Naive thymus-derived CD4-positive, alpha-beta T cell (primary cell): ENCODE measurements around the gene TRMT112. TPM values are rescaled to one million over a fixed set of nuclear protein-coding genes. Genes with fewer than 3 reads are reported as not detected.

Source experiments
- ATAC-seq: fragments of 150-1000 bp; cut with Tn5 transposase; 2 replicates; pipeline ENCODE4 v1.10.0; 2021; ENCODE audit warnings: mild to moderate bottlenecking, moderate library complexity
- CTCF ChIA-PET: fragments of 350-600 bp; sonication (Branson Sonifier 250); formaldehyde crosslinking; loops from one replicate; lab custom pipeline; 2021; ENCODE audit warnings: antibody characterized with exemption; lab: Charles Lee
- POLR2A ChIA-PET: fragments of 350-600 bp; sonication (Branson Sonifier 250); formaldehyde crosslinking; loops from one replicate; lab custom pipeline; 2021; ENCODE audit warnings: antibody characterized with exemption, inconsistent platforms; lab: Charles Lee
- DNase-seq, 9 donors: peaks; one replicate each; pipeline versions ENCODE4 v3.0.0 to v3.0.0-alpha.2; 2020 to 2022; ENCODE audit warnings: mixed read lengths in 1 of 9
- H3K27ac ChIP-seq: one replicate; pipeline ENCODE4 v1.7.0; 2013; ENCODE audit warnings: mild to moderate bottlenecking, low read depth, low read length, moderate library complexity
- H3K27me3 ChIP-seq, 2 donors: one replicate each; pipeline ENCODE4 v1.7.0; 2013; ENCODE audit warnings: low read length in 2 of 2, mild to moderate bottlenecking in 2 of 2, moderate library complexity in 2 of 2; ENCODE audit not compliant: control insufficient read depth in 2 of 2, insufficient read depth in 2 of 2
- H3K36me3 ChIP-seq, 3 experiments: 1 replicate in 2 of 3; 2 replicates in 1 of 3; pipeline ENCODE4 v1.7.0; 2013; ENCODE audit warnings: low read length in 3 of 3, mild to moderate bottlenecking in 3 of 3, moderate library complexity in 1 of 3; ENCODE audit not compliant: insufficient read depth in 3 of 3, control insufficient read depth in 2 of 3
- H3K4me1 ChIP-seq, 2 donors: one replicate each; pipeline ENCODE4 v1.7.0; 2013; ENCODE audit warnings: low read length in 2 of 2, mild to moderate bottlenecking in 2 of 2, moderate library complexity in 1 of 2; ENCODE audit not compliant: control insufficient read depth in 2 of 2, insufficient read depth in 2 of 2
- H3K4me3 ChIP-seq: 2 replicates; pipeline ENCODE4 v1.7.0; 2013; ENCODE audit warnings: mild to moderate bottlenecking, low read length
- H3K9me3 ChIP-seq, 3 experiments: 1 replicate in 2 of 3; 2 replicates in 1 of 3; pipeline ENCODE4 v1.7.0; 2013; ENCODE audit warnings: low read length in 3 of 3; ENCODE audit not compliant: control insufficient read depth in 2 of 3
- H3K27ac Mint-ChIP-seq, 9 donors: one replicate each; pipeline ENCODE4 v1.8.0; 2020 to 2022; ENCODE audit warnings: mixed read lengths in 9 of 9, mild to moderate bottlenecking in 8 of 9, moderate library complexity in 5 of 9, inconsistent platforms in 2 of 9
- H3K27me3 Mint-ChIP-seq, 5 donors: one replicate each; pipeline ENCODE4 v1.8.0; 2021 to 2022; ENCODE audit warnings: mixed read lengths in 5 of 5, mild to moderate bottlenecking in 1 of 5
- H3K36me3 Mint-ChIP-seq, 5 donors: one replicate each; pipeline ENCODE4 v1.8.0; 2020 to 2022; ENCODE audit warnings: mixed read lengths in 5 of 5, mild to moderate bottlenecking in 3 of 5, inconsistent platforms in 1 of 5
- H3K4me1 Mint-ChIP-seq, 7 donors: one replicate each; pipeline ENCODE4 v1.8.0; 2020 to 2022; ENCODE audit warnings: mixed read lengths in 7 of 7, mild to moderate bottlenecking in 3 of 7, inconsistent platforms in 1 of 7
- H3K4me3 Mint-ChIP-seq, 10 donors: one replicate each; pipeline ENCODE4 v1.8.0; 2020 to 2022; ENCODE audit warnings: mild to moderate bottlenecking in 10 of 10, mixed read lengths in 10 of 10, moderate library complexity in 6 of 10, inconsistent platforms in 2 of 10
- H3K9me3 Mint-ChIP-seq, 11 donors: one replicate each; pipeline ENCODE4 v1.8.0; 2020 to 2022; ENCODE audit warnings: mixed read lengths in 11 of 11, mild to moderate bottlenecking in 4 of 11, inconsistent platforms in 1 of 11, moderate library complexity in 1 of 11
- intact Hi-C, 2 donors: fragments of 100-400 bp; cut with micrococcal nuclease; formaldehyde crosslinking; loops; one replicate each; pipeline ENCODE4 v1.15.1; 2023
- polyA plus RNA-seq, 2 donors: library from polyadenylated mRNA; unstranded; fragments of 300-500 nt; fragmentation: Illumina TruSeq; gene quantifications; one replicate each; pipeline ENCODE4 v1.2.3, GENCODE V29; 2021
- total RNA-seq, 6 experiments: library from RNA in 5 of 6; stranded (reverse) in 5 of 6; gene quantifications; 1 replicate in 5 of 6; 2 replicates in 1 of 6; pipeline ENCODE4 v1.2.3 and lab custom pipeline; 2021 to 2026

The TRMT112 gene
- total and polyA plus RNA-seq, 7 experiments from 2014 or later, result 90.9 to 613 (median 166) TPM

DNA sequence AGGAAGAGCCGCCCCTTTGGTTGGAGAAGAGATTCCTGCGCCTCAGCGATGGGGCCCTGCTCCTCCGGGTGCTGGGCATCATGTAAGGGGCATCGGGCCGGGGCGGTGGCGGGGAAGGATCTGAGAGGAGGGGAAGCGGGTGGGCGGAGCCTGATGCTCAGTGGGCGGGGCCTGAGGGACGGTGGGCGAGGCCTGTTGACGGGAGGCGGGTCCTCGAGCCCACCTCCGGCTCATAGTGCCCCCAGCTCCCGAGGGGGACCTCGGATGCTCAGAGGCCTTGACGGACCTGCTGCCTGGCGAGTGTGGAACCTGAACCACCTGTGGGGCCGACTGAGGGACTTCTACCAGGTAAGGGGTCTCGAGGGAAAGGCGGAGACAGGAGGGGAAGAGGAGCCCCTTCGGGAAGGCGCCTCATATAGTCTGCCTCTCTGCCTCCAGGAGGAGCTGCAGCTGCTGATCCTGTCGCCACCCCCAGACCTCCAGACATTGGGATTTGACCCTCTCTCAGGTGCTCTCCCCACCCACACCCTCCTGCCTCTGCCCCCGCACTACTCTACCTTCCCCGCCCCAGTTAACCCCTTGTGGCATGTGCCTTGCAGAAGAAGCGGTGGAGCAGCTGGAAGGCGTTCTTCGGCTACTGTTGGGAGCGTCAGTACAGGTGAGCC is 23.4 kb upstream of the TRMT112 start:
- Mint-ChIP-seq H3K4me3 (peak overlapping the region; percentile 81 to 91 (median 88)), H3K27ac (peak overlapping the region; percentile 88 to 98 (median 94)), H3K36me3 (peaks cover 0 to 16% (median 13%) of the 10 kb centered on the region in 5 donors), H3K4me1 (peaks cover 20 to 49% (median 30%) of the 10 kb centered on the region in 7 donors), H3K27me3 (peaks cover 0 to 2% (median 0%) of the 10 kb centered on the region in 5 donors), H3K9me3 (no peaks in the 10 kb centered on the region)
- H3K9me3 ChIP-seq, result no peaks in the 10 kb centered on the region
- DNase-seq, result peak; percentile 53 to 88 (median 67)
- H3K36me3 ChIP-seq, result peaks cover 0 to 30% (median 12%) of the 10 kb centered on the region in 3 experiments
- peaks cover 29 to 30% of the 10 kb centered on the region in 2 donors for H3K4me1 ChIP-seq
- intact Hi-C loops, result loop anchor here (1.0 to 2.0 kb wide), 6 partner anchors 18 to 71 kb away; partner anchors contain the start of genes ESRRA (in 2 of the 2), RPS6KA4 (in 2 of the 2), PRDX5 (in 1 of the 2) and TRMT112 (in 1 of the 2)
- H3K27ac ChIP-seq, result peak overlapping the region; percentile 89
- H3K27me3 ChIP-seq, result no peaks in the 10 kb centered on the region
- CTCF ChIA-PET, result interaction anchor here (1.3 kb wide), 1 partner anchor 23 kb away, joined by 5 read pairs; the partner anchor contains the start of genes PRDX5 and TRMT112
- peak overlapping the region; percentile 73 for H3K4me3 ChIP-seq
- peak; percentile 55 for ATAC-seq
- POLR2A ChIA-PET, result interaction anchor here (1.2 to 3.6 kb wide), 3 partner anchors 23 to 136 kb away, joined by 7 to 38 read pairs (median 12); partner anchors contain the start of genes FERMT3, PRDX5 and TRMT112

- peak within 1 kb of the TSS; percentile 73 for H3K4me3 ChIP-seq
These were observed 22.5 kb upstream of the TRMT112 start, which contains the start of gene CCDC88B for GRCh38 chr11:64339754-64340408. TSS of gene CCDC88B (plus strand) at chr11:64340204. CDS start at chr11:64340267, 63 bp downstream.

GRCh38 chr11:64339286-64339685 is 21.9 kb upstream of the TRMT112 start:
- Mint-ChIP-seq H3K36me3 (peaks cover 0 to 10% (median 9%) of the 10 kb centered on the region in 5 donors), H3K4me1 (peaks cover 17 to 49% (median 26%) of the 10 kb centered on the region in 7 donors), H3K9me3 (no peaks in the 10 kb centered on the region), H3K27me3 (peaks cover 0 to 2% (median 0%) of the 10 kb centered on the region in 5 donors), H3K27ac (peak overlapping the region; percentile 88 to 98 (median 94)), H3K4me3 (peak overlapping the region; percentile 81 to 91 (median 88))
- Histone ChIP-seq H3K9me3 (no peaks in the 10 kb centered on the region), H3K4me3 (peak overlapping the region; percentile 73), H3K4me1 (peaks cover 29 to 30% of the 10 kb centered on the region in 2 donors), H3K27me3 (no peaks in the 10 kb centered on the region), H3K36me3 (peaks cover 0 to 25% (median 9%) of the 10 kb centered on the region in 3 experiments), H3K27ac (peak overlapping the region; percentile 89)
- intact Hi-C loops, result no loop called here
- ATAC-seq, result no peak
- ChIA-PET CTCF (interaction anchor here (1.1 to 1.3 kb wide), 2 partner anchors 22 to 34 kb away, joined by 3 read pairs; no protein-coding TSS in a partner anchor), POLR2A (interaction anchor here (0.7 to 3.6 kb wide), 8 partner anchors 10 to 404 kb away, joined by 3 to 38 read pairs (median 4); partner anchors contain the start of genes FERMT3, PRDX5, RASGRP2 and TRMT112)
- DNase-seq, result no peak

More at GRCh38 chr11:64339754-64340408, 22.5 kb upstream of the TRMT112 start, which contains the start of gene CCDC88B:
- Mint-ChIP-seq H3K36me3 (peaks cover 0 to 10% (median 9%) of the 10 kb centered on the region in 5 donors), H3K27me3 (peaks cover 0 to 2% (median 0%) of the 10 kb centered on the region in 5 donors), H3K4me1 (peaks cover 17 to 48% (median 26%) of the 10 kb centered on the region in 7 donors), H3K9me3 (no peaks in the 10 kb centered on the region), H3K4me3 (peak within 1 kb of the TSS; percentile 81 to 91 (median 88)), H3K27ac (peak within 1 kb of the TSS; percentile 88 to 98 (median 94))
- Histone ChIP-seq H3K9me3 (no peaks in the 10 kb centered on the region), H3K27ac (peak within 1 kb of the TSS; percentile 89), H3K4me1 (peaks cover 29 to 30% of the 10 kb centered on the region in 2 donors), H3K27me3 (no peaks in the 10 kb centered on the region), H3K36me3 (peaks cover 0 to 27% (median 12%) of the 10 kb centered on the region in 3 experiments)
- ATAC-seq, result peak; percentile 91
- ChIA-PET CTCF (interaction anchor here (0.9 to 1.1 kb wide), 2 partner anchors 22 to 35 kb away, joined by 3 to 4 read pairs; partner anchors contain the start of genes PRDX5 and TRMT112), POLR2A (interaction anchor here (0.6 to 3.6 kb wide), 11 partner anchors 9 to 1748 kb away, joined by 3 to 38 read pairs (median 3); partner anchors contain the start of genes FERMT3, NUDT22, PRDX5 and RASGRP2)
- peak; percentile 72 to 93 (median 87) for DNase-seq
- intact Hi-C loops, result loop anchor here (1.0 to 2.0 kb wide), 6 partner anchors 19 to 70 kb away; partner anchors contain the start of genes ESRRA (in 2 of the 2), RPS6KA4 (in 2 of the 2), PRDX5 (in 1 of the 2) and TRMT112 (in 1 of the 2)

DNA sequence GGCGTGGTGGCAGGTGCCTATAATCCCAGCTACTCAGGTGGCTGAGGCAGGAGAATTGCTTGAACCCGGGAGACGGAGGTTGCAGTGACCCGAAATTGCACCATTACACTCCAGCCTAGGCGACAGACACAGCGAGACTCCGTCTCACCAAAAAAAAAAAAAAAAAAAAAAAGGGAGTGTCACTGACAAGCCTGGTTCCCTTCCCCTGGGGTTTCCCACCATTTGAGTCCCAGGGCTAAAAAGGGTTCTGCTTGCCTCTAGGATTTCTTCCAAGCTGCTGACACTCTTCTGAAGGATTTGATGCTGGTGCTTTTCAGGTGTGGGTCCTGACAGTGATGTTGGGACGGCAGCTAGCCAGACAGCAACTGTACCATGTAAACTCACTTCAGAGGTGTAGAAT is 21.4 kb upstream of the TRMT112 start:
- Mint-ChIP-seq H3K9me3 (no peaks in the 10 kb centered on the region), H3K27ac (peak overlapping the region; percentile 88 to 98 (median 94)), H3K4me3 (peak overlapping the region; percentile 81 to 91 (median 88)), H3K36me3 (peaks cover 0 to 11% (median 9%) of the 10 kb centered on the region in 5 donors), H3K27me3 (peaks cover 0 to 2% (median 0%) of the 10 kb centered on the region in 5 donors), H3K4me1 (peaks cover 17 to 49% (median 26%) of the 10 kb centered on the region in 7 donors)
- Histone ChIP-seq H3K4me1 (peaks cover 29 to 30% of the 10 kb centered on the region in 2 donors), H3K36me3 (peaks cover 0 to 20% (median 4%) of the 10 kb centered on the region in 3 experiments), H3K4me3 (no peak overlapping the region), H3K27ac (peak overlapping the region; percentile 89), H3K27me3 (no peaks in the 10 kb centered on the region), H3K9me3 (no peaks in the 10 kb centered on the region)
- ChIA-PET CTCF (interaction anchor here (1.1 to 1.3 kb wide), 2 partner anchors 22 to 34 kb away, joined by 3 read pairs; no protein-coding TSS in a partner anchor), POLR2A (interaction anchor here (1.0 to 3.3 kb wide), 3 partner anchors 10 to 132 kb away, joined by 3 to 15 read pairs (median 12); partner anchors contain the start of genes FERMT3, PRDX5 and TRMT112)
- DNase-seq, result no peak
- ATAC-seq, result no peak
- intact Hi-C loops, result no loop called here

DNA sequence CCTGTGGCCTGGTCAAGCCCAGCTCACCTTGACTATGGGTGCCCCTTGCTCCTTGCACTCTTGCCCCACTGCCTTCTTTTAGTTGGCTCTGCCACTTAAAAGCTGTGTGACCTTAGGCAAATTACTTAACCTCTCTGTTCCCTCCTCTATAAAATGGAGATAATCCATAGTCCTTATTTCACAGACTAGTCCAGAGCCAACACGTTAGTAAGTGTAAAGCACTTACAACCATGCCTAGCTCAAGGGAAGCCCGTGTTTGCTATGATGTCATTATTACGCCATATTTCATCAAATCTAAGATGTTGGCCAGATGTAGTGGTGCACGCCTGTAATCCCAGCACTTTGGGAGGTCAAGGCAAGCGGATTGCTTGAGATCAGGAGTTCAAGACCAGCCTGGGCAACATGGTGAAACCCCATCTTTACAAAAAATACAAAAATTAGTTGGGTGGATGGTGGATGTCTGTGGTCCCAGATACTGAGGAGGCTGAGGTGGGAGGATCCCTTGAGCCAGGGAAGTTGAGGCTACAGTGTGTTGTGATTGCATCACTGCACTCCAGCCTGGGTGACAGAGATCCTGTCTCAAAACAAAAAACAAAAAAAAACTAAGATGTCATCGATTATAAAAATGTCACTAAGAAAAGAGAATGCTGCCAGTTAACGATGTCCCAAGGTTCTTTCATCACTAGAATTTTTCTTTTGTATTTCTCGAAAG is 20.3 kb upstream of the TRMT112 start:
- no peaks in the 10 kb centered on the region for H3K9me3 ChIP-seq
- peaks cover 0 to 12% (median 9%) of the 10 kb centered on the region in 5 donors for H3K36me3 Mint-ChIP-seq
- H3K4me1 ChIP-seq, result peaks cover 29 to 30% of the 10 kb centered on the region in 2 donors
- POLR2A ChIA-PET, result interaction anchor here (0.7 to 2.5 kb wide), 2 partner anchors 20 to 120 kb away, joined by 4 to 15 read pairs; partner anchors contain the start of genes PRDX5 and TRMT112
- H3K27me3 ChIP-seq, result no peaks in the 10 kb centered on the region
- intact Hi-C loops, result no loop called here
- no peaks in the 10 kb centered on the region for H3K9me3 Mint-ChIP-seq
- peaks cover 17 to 46% (median 26%) of the 10 kb centered on the region in 7 donors for H3K4me1 Mint-ChIP-seq
- CTCF ChIA-PET, result interaction anchor here (0.6 to 1.5 kb wide), 5 partner anchors 13 to 351 kb away, joined by 3 to 5 read pairs (median 3); partner anchors contain the start of gene TRMT112
- DNase-seq (no peak), ATAC-seq (no peak)
- H3K4me3 ChIP-seq, result no peak overlapping the region
- H3K36me3 ChIP-seq, result peaks cover 0 to 11% (median 4%) of the 10 kb centered on the region in 3 experiments
- H3K27ac ChIP-seq, result no peak overlapping the region
- peak overlapping the region in 7 of 9 donors; percentile 14 to 78 (median 54) for H3K27ac Mint-ChIP-seq
- peak overlapping the region in 2 of 10 donors; percentile 32 to 54 for H3K4me3 Mint-ChIP-seq
- peaks cover 0 to 2% (median 0%) of the 10 kb centered on the region in 5 donors for H3K27me3 Mint-ChIP-seq
